Duodenal mucosa (tissue), 2 donors: Measurements from ENCODE around the gene SMIM13.

Source experiments
- H3K27ac ChIP-seq: one replicate; pipeline ENCODE4 v1.7.0; 2013; ENCODE audit warnings: low read depth, low read length
- H3K27me3 ChIP-seq, 2 donors: one replicate each; pipeline ENCODE4 v1.7.0; 2013; ENCODE audit warnings: low read length in 2 of 2, control low read depth in 1 of 2; ENCODE audit not compliant: insufficient read depth in 2 of 2, control insufficient read depth in 1 of 2
- H3K36me3 ChIP-seq, 2 donors: one replicate each; pipeline ENCODE4 v1.7.0; 2013; ENCODE audit warnings: low read length in 2 of 2, control low read depth in 1 of 2; ENCODE audit not compliant: insufficient read depth in 2 of 2, control insufficient read depth in 1 of 2
- H3K4me1 ChIP-seq, 2 donors: one replicate each; pipeline ENCODE4 v1.7.0; 2013; ENCODE audit warnings: low read length in 2 of 2, control low read depth in 1 of 2; ENCODE audit not compliant: insufficient read depth in 2 of 2, control insufficient read depth in 1 of 2
- H3K4me3 ChIP-seq, 2 donors: one replicate each; pipeline ENCODE4 v1.7.0; 2013; ENCODE audit warnings: low read length in 2 of 2, low read depth in 1 of 2
- H3K9ac ChIP-seq, 2 donors: one replicate each; pipeline ENCODE4 v1.7.0; 2013; ENCODE audit warnings: low read length in 2 of 2, low read depth in 1 of 2
- H3K9me3 ChIP-seq, 2 donors: one replicate each; pipeline ENCODE4 v1.7.0; 2013; ENCODE audit warnings: low read length in 2 of 2, control low read depth in 1 of 2; ENCODE audit not compliant: control insufficient read depth in 1 of 2

Gene SMIM13

GRCh38 chr6:11093626-11094410 lies at the start of gene SMIM13:
TSS of gene SMIM13 (plus strand) at chr6:11093834. CDS start at chr6:11094314, 480 bp downstream.
- peak within 1 kb of the TSS; percentile 94 to 97 for H3K4me3 ChIP-seq
- H3K9me3 ChIP-seq, result no peaks in the 10 kb centered on the region
- H3K36me3 ChIP-seq, result no peaks in the 10 kb centered on the region
- H3K4me1 ChIP-seq, result peaks cover 16 to 24% of the 10 kb centered on the region in 2 donors
- H3K27me3 ChIP-seq, result no peaks in the 10 kb centered on the region
- peak within 1 kb of the TSS; percentile 94 for H3K27ac ChIP-seq
- H3K9ac ChIP-seq, result peak within 1 kb of the TSS; percentile 95

- Histone ChIP-seq H3K9ac (no peak within 1 kb of the TSS), H3K27ac (no peak within 1 kb of the TSS), H3K27me3 (peaks cover 51 to 69% of the 10 kb centered on the region in 2 donors)
These were observed 49.5 kb upstream of the SMIM13 start, which contains the start of gene ELOVL2 for GRCh38 chr6:11043961-11044711. TSS of gene ELOVL2 (minus strand) at chr6:11044305. CDS start at chr6:11044230, 75 bp downstream.

GRCh38 chr6:11044712-11045167 lies 48.9 kb upstream of the SMIM13 start:
- H3K4me3 ChIP-seq, result peak overlapping the region; percentile 35 to 54
- peaks cover 52 to 66% of the 10 kb centered on the region in 2 donors for H3K27me3 ChIP-seq

More at GRCh38 chr6:11043961-11044711, 49.5 kb upstream of the SMIM13 start, which contains the start of gene ELOVL2:
- Histone ChIP-seq H3K36me3 (no peaks in the 10 kb centered on the region), H3K4me1 (no peaks in the 10 kb centered on the region), H3K9me3 (no peaks in the 10 kb centered on the region), H3K4me3 (peak within 1 kb of the TSS; percentile 35 to 54)

GRCh38 chr6:11050731-11051130 lies 42.9 kb upstream of the SMIM13 start:
- no peaks in the 10 kb centered on the region for H3K4me1 ChIP-seq
- no peaks in the 10 kb centered on the region for H3K9me3 ChIP-seq
- H3K9ac ChIP-seq, result no peak overlapping the region
- H3K27me3 ChIP-seq, result peaks cover 17 to 28% of the 10 kb centered on the region in 2 donors
- no peaks in the 10 kb centered on the region for H3K36me3 ChIP-seq
- no peak overlapping the region for H3K4me3 ChIP-seq
- no peak overlapping the region for H3K27ac ChIP-seq

More at GRCh38 chr6:11044712-11045167, 48.9 kb upstream of the SMIM13 start:
- H3K9me3 ChIP-seq, result no peaks in the 10 kb centered on the region
- no peaks in the 10 kb centered on the region for H3K36me3 ChIP-seq
- no peak overlapping the region for H3K9ac ChIP-seq
- H3K27ac ChIP-seq, result no peak overlapping the region
- H3K4me1 ChIP-seq, result no peaks in the 10 kb centered on the region

GRCh38 chr6:11053307-11053706 lies 40.3 kb upstream of the SMIM13 start:
- no peaks in the 10 kb centered on the region for H3K9me3 ChIP-seq

GRCh38 chr6:11054722-11055121 lies 38.9 kb upstream of the SMIM13 start:
- Histone ChIP-seq H3K4me1 (no peaks in the 10 kb centered on the region), H3K27ac (no peak overlapping the region), H3K27me3 (peaks cover 0 to 6% of the 10 kb centered on the region in 2 donors), H3K9me3 (no peaks in the 10 kb centered on the region), H3K36me3 (no peaks in the 10 kb centered on the region), H3K9ac (no peak overlapping the region), H3K4me3 (no peak overlapping the region)

More at GRCh38 chr6:11053307-11053706, 40.3 kb upstream of the SMIM13 start:
- Histone ChIP-seq H3K4me1 (no peaks in the 10 kb centered on the region), H3K36me3 (no peaks in the 10 kb centered on the region), H3K27me3 (peaks cover 7 to 10% of the 10 kb centered on the region in 2 donors), H3K27ac (no peak overlapping the region), H3K9ac (no peak overlapping the region), H3K4me3 (no peak overlapping the region)

GRCh38 chr6:11055127-11055627 lies 38.5 kb upstream of the SMIM13 start:
- Histone ChIP-seq H3K4me3 (no peak overlapping the region), H3K4me1 (no peaks in the 10 kb centered on the region), H3K27me3 (peaks cover 0 to 6% of the 10 kb centered on the region in 2 donors), H3K27ac (no peak overlapping the region), H3K9ac (no peak overlapping the region), H3K36me3 (no peaks in the 10 kb centered on the region), H3K9me3 (no peaks in the 10 kb centered on the region)

- H3K4me3 ChIP-seq, result no peak overlapping the region
- no peaks in the 10 kb centered on the region for H3K27me3 ChIP-seq
- no peak overlapping the region for H3K9ac ChIP-seq
- H3K9me3 ChIP-seq, result no peaks in the 10 kb centered on the region
- no peaks in the 10 kb centered on the region for H3K4me1 ChIP-seq
- no peaks in the 10 kb centered on the region for H3K36me3 ChIP-seq
- H3K27ac ChIP-seq, result no peak overlapping the region
These were observed 36.8 kb upstream of the SMIM13 start for GRCh38 chr6:11056871-11057270.

- Histone ChIP-seq H3K27me3 (no peaks in the 10 kb centered on the region), H3K9ac (no peak overlapping the region), H3K36me3 (no peaks in the 10 kb centered on the region), H3K27ac (no peak overlapping the region), H3K4me3 (no peak overlapping the region), H3K4me1 (no peaks in the 10 kb centered on the region), H3K9me3 (no peaks in the 10 kb centered on the region)
These were observed 35.2 kb upstream of the SMIM13 start for GRCh38 chr6:11058406-11058805.

- H3K9me3 ChIP-seq, result no peaks in the 10 kb centered on the region
- peaks cover 0 to 4% of the 10 kb centered on the region in 2 donors for H3K4me1 ChIP-seq
- H3K9ac ChIP-seq, result no peak overlapping the region
- no peaks in the 10 kb centered on the region for H3K27me3 ChIP-seq
- H3K36me3 ChIP-seq, result no peaks in the 10 kb centered on the region
- H3K27ac ChIP-seq, result no peak overlapping the region
- H3K4me3 ChIP-seq, result no peak overlapping the region
These were observed 31.6 kb upstream of the SMIM13 start for GRCh38 chr6:11062083-11062482.
